ENCODE measurements around the gene ZBTB9. TPM values are rescaled to one million over a fixed set of nuclear protein-coding genes. Genes with fewer than 3 reads are reported as not detected.
A peak's percentile ranks its signal among the peaks of the same experiment; 100 is the strongest.

Gene ZBTB9
- polyA plus RNA-seq, 3 donors = 0.42 to 2.0 (median 1.1) TPM

DNA sequence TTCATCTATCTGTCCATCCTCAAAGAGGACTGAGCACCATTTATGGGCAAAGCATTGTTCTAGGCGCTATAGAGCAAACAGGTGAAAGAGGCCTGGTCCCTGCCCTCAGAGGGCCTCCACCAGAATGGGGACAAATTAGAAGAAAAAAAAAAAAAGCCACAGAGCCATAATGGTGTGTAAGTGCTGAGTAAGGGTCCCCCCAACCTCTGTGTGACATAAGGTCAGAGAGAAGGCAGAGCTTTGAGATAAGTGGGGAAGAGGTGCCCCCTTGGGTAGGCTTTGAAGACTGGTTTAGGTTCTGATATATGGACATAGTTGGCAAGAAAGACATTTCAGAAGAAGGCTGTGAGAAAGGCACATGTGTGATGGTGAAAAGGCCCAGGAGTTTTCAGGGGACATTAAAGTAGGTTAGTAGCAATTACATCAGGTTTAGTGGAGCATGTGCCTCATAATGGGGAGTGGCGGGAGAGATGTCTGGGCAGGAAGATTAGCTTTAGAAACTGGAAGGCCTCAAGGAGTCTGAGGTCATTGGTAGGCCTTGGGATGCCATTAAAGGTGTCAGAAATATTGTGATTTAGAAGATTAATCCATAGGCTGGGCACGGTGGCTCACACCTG is 15.3 kb upstream of the ZBTB9 start:
- Mint-ChIP-seq H3K4me3 (no peak overlapping the region), H3K9me3 (peaks cover 0 to 1% (median 0%) of the 10 kb centered on the region in 7 donors), H3K4me1 (peaks cover 5% of the 10 kb centered on the region), H3K27me3 (ENCODE audit: low read depth in 3 of 3) (peaks cover 0 to 4% (median 0%) of the 10 kb centered on the region in 3 donors), H3K36me3 (peaks cover 34 to 47% of the 10 kb centered on the region in 2 donors), H3K27ac (no peak overlapping the region)
- Histone ChIP-seq H3K4me1 (ENCODE audit: control insufficient read depth in 1 of 2, insufficient read depth in 2 of 2, low read length in 2 of 2) (peaks cover 4 to 9% of the 10 kb centered on the region in 2 donors), H3K79me2 (ENCODE audit: insufficient read depth, low read length) (no peaks in the 10 kb centered on the region), H3K9me3 (replicated peaks in 1 of 2; ENCODE audit: control insufficient read depth in 1 of 2, insufficient read depth in 1 of 2, low read length in 2 of 2) (no peaks in the 10 kb centered on the region), H3K27ac (ENCODE audit: low read depth in 1 of 2, low read length in 2 of 2) (no peak overlapping the region), H4K20me1 (ENCODE audit: insufficient read depth, low read length) (no peaks in the 10 kb centered on the region), H3K9ac (ENCODE audit: insufficient read depth, low read length, poor library complexity, severe bottlenecking) (no peak overlapping the region), H2AFZ (ENCODE audit: insufficient read depth, low read depth, low read length, poor library complexity, severe bottlenecking) (no peak overlapping the region), H3K4me3 (replicated peaks in 1 of 3; ENCODE audit: low read depth in 2 of 3, low read length in 3 of 3) (no peak overlapping the region), H3K27me3 (ENCODE audit: control insufficient read depth in 2 of 2, insufficient read depth in 2 of 2, low read length in 2 of 2) (no peaks in the 10 kb centered on the region), H3K4me2 (replicated peaks; ENCODE audit: extremely low read depth, low read length, poor library complexity, severe bottlenecking) (no peak overlapping the region), H3K36me3 (replicated peaks in 1 of 2; ENCODE audit: control insufficient read depth in 1 of 2, insufficient read depth in 2 of 2, low read length in 2 of 2) (peaks cover 7 to 32% of the 10 kb centered on the region in 2 donors)
- intact Hi-C loops (cut with micrococcal nuclease) = no loop called here
- DNase-seq = no peak
- WGBS (ENCODE audit: insufficient coverage) = 100% methylated on average over 1 of the region's 3 CpGs
- TF ChIP-seq, protein P1, sequence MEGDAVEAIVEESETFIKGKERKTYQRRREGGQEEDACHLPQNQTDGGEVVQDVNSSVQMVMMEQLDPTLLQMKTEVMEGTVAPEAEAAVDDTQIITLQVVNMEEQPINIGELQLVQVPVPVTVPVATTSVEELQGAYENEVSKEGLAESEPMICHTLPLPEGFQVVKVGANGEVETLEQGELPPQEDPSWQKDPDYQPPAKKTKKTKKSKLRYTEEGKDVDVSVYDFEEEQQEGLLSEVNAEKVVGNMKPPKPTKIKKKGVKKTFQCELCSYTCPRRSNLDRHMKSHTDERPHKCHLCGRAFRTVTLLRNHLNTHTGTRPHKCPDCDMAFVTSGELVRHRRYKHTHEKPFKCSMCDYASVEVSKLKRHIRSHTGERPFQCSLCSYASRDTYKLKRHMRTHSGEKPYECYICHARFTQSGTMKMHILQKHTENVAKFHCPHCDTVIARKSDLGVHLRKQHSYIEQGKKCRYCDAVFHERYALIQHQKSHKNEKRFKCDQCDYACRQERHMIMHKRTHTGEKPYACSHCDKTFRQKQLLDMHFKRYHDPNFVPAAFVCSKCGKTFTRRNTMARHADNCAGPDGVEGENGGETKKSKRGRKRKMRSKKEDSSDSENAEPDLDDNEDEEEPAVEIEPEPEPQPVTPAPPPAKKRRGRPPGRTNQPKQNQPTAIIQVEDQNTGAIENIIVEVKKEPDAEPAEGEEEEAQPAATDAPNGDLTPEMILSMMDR (IDR thresholded peaks at IDR 0.05) = no peak

DNA sequence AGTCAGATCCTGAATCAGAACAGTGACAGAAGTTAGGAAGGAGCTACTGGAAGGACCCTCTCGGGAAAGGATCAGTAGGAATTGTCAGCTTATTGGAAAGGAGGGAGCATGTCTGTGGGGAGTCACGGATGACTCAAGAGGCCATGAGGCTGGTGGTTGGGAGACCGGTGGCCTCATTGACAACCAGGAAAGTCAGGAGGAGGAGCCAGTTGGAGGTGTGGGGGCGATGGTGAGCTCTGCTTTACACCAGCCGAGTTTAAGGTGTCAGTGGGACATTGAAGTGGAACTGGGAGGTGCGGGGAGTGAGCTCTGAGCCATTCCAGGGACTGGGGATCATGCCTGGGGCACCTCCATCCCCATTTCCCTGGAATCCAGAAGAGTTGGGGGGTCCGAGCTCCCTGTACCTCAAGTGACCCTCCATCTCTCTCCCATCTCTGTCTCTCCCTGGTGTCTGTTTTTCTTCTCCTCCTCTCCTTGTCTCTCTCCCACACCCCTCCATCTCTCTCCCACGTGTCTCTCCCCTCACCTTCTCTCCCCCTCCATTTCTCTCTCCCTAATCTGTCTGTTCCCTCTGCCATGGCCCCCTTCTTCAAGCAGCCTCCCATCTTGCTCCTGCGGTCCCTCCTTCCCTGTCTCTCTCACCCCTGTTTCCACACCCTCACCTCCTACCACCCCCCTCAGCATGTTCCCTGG is 14.3 kb upstream of the ZBTB9 start:
- H3K27ac ChIP-seq (ENCODE audit: low read depth in 1 of 2, low read length in 2 of 2) = no peak overlapping the region
- no peak overlapping the region for H2AFZ ChIP-seq (ENCODE audit: insufficient read depth, low read depth, low read length, poor library complexity, severe bottlenecking)
- no peaks in the 10 kb centered on the region for H4K20me1 ChIP-seq (ENCODE audit: insufficient read depth, low read length)
- peaks cover 7 to 32% of the 10 kb centered on the region in 2 donors for H3K36me3 ChIP-seq (replicated peaks in 1 of 2; ENCODE audit: control insufficient read depth in 1 of 2, insufficient read depth in 2 of 2, low read length in 2 of 2)
- no peak overlapping the region for H3K4me3 ChIP-seq (replicated peaks in 1 of 3; ENCODE audit: low read depth in 2 of 3, low read length in 3 of 3)
- no peak overlapping the region for H3K4me2 ChIP-seq (replicated peaks; ENCODE audit: extremely low read depth, low read length, poor library complexity, severe bottlenecking)
- intact Hi-C loops (cut with micrococcal nuclease) = no loop called here
- H3K27me3 ChIP-seq (ENCODE audit: control insufficient read depth in 2 of 2, insufficient read depth in 2 of 2, low read length in 2 of 2) = no peaks in the 10 kb centered on the region
- H3K9me3 ChIP-seq (replicated peaks in 1 of 2; ENCODE audit: control insufficient read depth in 1 of 2, insufficient read depth in 1 of 2, low read length in 2 of 2) = no peaks in the 10 kb centered on the region
- TF ChIP-seq, protein P1 (IDR thresholded peaks at IDR 0.05) = no peak
- DNase-seq = no peak
- Mint-ChIP-seq H3K27me3 (ENCODE audit: low read depth in 3 of 3) (peaks cover 0 to 4% (median 0%) of the 10 kb centered on the region in 3 donors), H3K4me1 (peaks cover 14% of the 10 kb centered on the region), H3K27ac (peak overlapping the region in 1 of 7 donors; percentile 59), H3K36me3 (peaks cover 34 to 46% of the 10 kb centered on the region in 2 donors), H3K4me3 (no peak overlapping the region), H3K9me3 (peaks cover 0 to 1% (median 0%) of the 10 kb centered on the region in 7 donors)
- WGBS (ENCODE audit: insufficient coverage) = 68% methylated on average over 3 of the region's 9 CpGs
- H3K9ac ChIP-seq (ENCODE audit: insufficient read depth, low read length, poor library complexity, severe bottlenecking) = no peak overlapping the region
- H3K79me2 ChIP-seq (ENCODE audit: insufficient read depth, low read length) = no peaks in the 10 kb centered on the region
- H3K4me1 ChIP-seq (ENCODE audit: control insufficient read depth in 1 of 2, insufficient read depth in 2 of 2, low read length in 2 of 2) = peaks cover 14 to 20% of the 10 kb centered on the region in 2 donors
